ENCODE measurements around the gene LRRD1. TPM values are rescaled to one million over a fixed set of nuclear protein-coding genes. Genes with fewer than 3 reads are reported as not detected.

LRRD1 gene
- total and polyA plus RNA-seq, 2 of the 4 experiments (the other 2 are of a cell fraction) = under 0.01 to 0.02 TPM

DNA sequence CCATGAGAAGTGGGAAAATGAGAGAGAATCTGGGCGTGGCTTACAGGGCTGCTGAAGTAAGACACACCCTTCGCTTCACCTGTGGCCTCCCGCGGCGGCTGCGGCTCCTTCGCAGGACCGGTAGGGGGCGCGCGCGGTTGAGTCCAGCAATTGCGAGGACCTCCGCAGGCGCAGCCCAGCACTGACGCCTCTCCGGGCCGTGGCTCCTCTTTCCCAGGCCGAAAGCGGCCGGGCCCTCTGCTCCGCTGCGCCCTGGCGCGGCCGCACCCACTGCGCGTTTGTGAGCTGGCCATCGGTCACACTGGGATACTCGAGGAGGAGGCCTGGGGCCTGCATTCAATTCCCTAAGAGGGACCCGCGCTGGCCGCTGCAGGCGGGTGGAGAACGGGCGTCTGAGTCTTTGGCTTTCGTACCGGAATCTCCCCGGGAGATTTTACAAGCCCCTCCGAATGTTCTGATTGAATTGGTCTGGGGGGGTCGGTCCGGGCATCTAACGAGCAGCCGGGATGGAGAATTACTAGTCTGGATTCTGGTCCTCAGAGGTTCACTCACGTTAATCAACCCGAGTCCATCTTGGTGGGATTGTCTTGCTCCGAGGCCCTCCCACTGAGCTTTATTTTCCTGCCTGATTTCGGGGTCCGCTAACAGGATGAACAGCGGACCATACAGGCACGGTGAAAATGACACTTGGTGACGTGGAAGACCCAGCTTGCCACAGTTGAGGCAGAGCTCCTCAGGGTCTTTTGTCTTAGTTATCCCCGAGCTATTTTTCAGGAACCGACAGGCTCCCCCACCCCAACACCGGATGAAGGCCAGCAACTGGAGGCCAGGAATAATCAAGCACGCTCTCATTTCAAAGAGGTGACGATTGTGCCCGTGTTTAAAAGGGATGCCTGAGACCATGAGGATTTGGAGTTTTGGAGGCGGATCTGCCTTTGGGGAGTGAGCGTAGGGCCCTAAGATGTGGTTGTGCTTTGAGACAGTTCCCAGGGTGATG is at the start of gene LRRD1 (continued):
- TF ChIP-seq, protein P1, sequence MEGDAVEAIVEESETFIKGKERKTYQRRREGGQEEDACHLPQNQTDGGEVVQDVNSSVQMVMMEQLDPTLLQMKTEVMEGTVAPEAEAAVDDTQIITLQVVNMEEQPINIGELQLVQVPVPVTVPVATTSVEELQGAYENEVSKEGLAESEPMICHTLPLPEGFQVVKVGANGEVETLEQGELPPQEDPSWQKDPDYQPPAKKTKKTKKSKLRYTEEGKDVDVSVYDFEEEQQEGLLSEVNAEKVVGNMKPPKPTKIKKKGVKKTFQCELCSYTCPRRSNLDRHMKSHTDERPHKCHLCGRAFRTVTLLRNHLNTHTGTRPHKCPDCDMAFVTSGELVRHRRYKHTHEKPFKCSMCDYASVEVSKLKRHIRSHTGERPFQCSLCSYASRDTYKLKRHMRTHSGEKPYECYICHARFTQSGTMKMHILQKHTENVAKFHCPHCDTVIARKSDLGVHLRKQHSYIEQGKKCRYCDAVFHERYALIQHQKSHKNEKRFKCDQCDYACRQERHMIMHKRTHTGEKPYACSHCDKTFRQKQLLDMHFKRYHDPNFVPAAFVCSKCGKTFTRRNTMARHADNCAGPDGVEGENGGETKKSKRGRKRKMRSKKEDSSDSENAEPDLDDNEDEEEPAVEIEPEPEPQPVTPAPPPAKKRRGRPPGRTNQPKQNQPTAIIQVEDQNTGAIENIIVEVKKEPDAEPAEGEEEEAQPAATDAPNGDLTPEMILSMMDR (conservative IDR thresholded peaks at IDR 0.05; ENCODE audit: low read depth, low read length) = peak; percentile 90
- TF ChIP-seq RFX5 (IDR thresholded peaks at IDR 0.05; ENCODE audit: low read depth, low read length) (no peak), POLR2A (IDR thresholded peaks at IDR 0.05; ENCODE audit: low read depth, low read length) (no peak), CEBPB (IDR thresholded peaks at IDR 0.05; ENCODE audit: low read depth, low read length) (no peak), SMC3 (IDR thresholded peaks at IDR 0.05; ENCODE audit: low read depth, low read length) (peak; percentile 47), NFE2L2 (IDR thresholded peaks at IDR 0.05; ENCODE audit: low read depth, low read length) (no peak)
